HL-60 (cell line): ENCODE data around the gene DAD1.
"Not testable (repeated sequence)": the region's sequence is repeated elsewhere in the genome, so short reads cannot be mapped to it uniquely, and the experiment has no call there.

Source experiments
- GABPA ChIP-seq: IDR thresholded peaks from 2 replicates; pipeline ENCODE4 v1.6.1; 2012; ENCODE audit warnings: low read depth
- TF ChIP-seq, protein P1 (sequence below): IDR thresholded peaks from one replicate; pipeline ENCODE4 v1.5.1; 2011; ENCODE audit warnings: low read length, control low read depth, inconsistent platforms; ENCODE audit not compliant: insufficient read depth

DNA sequence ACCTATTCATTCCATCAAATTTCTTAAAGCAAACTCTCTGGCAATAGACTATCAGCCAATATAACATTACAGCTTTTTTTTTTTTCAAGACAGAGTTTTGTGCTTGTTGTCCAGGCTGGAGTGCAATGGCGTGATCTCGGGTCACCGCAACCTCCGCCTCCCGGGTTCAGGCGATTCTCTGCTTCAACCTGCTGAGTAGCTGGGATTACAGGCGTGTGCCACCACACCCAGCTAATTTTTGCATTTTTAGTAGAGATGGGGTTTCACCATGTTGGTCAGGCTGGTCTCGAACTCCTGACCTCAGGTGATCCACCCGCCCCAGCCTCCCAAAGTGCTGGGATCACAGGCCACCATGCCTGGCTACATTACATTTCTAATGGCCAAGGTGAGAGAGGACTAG, 22.8 kb downstream of the DAD1 start:
- TF ChIP-seq, protein P1, sequence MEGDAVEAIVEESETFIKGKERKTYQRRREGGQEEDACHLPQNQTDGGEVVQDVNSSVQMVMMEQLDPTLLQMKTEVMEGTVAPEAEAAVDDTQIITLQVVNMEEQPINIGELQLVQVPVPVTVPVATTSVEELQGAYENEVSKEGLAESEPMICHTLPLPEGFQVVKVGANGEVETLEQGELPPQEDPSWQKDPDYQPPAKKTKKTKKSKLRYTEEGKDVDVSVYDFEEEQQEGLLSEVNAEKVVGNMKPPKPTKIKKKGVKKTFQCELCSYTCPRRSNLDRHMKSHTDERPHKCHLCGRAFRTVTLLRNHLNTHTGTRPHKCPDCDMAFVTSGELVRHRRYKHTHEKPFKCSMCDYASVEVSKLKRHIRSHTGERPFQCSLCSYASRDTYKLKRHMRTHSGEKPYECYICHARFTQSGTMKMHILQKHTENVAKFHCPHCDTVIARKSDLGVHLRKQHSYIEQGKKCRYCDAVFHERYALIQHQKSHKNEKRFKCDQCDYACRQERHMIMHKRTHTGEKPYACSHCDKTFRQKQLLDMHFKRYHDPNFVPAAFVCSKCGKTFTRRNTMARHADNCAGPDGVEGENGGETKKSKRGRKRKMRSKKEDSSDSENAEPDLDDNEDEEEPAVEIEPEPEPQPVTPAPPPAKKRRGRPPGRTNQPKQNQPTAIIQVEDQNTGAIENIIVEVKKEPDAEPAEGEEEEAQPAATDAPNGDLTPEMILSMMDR, result not testable (repeated sequence)
- TF ChIP-seq GABPA, result not testable (repeated sequence)
